ENCODE data around the gene PHACTR3. TPM values are rescaled to one million over a fixed set of nuclear protein-coding genes. Genes with fewer than 3 reads are reported as not detected.

PHACTR3 gene
- total RNA-seq, 4 donors from 2014 or later: 0.54 to 0.81 (median 0.59) TPM; not detected in 1

DNA sequence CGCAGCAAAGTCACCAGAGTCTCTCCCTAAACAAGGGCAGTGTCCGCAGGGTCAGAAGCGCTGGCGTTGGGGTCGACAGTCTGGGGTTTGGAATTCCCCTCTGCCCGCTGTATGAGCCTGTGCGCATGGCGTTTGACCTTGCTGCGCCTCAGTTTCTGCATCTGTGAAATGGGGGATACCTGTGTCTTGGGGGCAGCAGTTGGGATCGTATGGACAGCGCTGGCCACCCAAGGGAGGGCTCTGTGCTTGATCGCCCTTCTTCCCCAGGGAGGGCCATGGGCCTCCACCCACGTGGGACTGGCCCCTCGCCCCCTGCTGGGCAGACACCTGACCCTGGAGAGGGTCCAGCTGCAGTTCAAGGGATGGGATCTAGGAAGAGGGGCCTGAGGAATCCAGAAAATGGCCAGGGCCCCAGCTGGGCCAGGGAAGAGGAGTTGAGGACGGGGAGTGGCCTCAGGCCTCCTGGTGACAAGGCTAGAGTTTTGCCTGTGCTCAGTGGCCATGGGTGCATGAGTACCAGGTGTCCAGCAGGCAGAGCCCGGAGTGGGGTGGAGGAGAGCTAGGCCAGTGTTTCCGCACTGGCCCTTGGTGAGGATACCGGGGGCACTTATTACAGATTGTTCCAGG is 26.4 kb upstream of the PHACTR3 start:
- no peak for TF ChIP-seq POLR2A (IDR thresholded peaks at IDR 0.05)
- TF ChIP-seq, protein P1, sequence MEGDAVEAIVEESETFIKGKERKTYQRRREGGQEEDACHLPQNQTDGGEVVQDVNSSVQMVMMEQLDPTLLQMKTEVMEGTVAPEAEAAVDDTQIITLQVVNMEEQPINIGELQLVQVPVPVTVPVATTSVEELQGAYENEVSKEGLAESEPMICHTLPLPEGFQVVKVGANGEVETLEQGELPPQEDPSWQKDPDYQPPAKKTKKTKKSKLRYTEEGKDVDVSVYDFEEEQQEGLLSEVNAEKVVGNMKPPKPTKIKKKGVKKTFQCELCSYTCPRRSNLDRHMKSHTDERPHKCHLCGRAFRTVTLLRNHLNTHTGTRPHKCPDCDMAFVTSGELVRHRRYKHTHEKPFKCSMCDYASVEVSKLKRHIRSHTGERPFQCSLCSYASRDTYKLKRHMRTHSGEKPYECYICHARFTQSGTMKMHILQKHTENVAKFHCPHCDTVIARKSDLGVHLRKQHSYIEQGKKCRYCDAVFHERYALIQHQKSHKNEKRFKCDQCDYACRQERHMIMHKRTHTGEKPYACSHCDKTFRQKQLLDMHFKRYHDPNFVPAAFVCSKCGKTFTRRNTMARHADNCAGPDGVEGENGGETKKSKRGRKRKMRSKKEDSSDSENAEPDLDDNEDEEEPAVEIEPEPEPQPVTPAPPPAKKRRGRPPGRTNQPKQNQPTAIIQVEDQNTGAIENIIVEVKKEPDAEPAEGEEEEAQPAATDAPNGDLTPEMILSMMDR (IDR thresholded peaks at IDR 0.05): no peak
- TF ChIP-seq POLR2AphosphoS5 (IDR thresholded peaks at IDR 0.05): no peak
- no peak for TF ChIP-seq EP300 (IDR thresholded peaks at IDR 0.05)
- Histone ChIP-seq H3K9me3 (no peaks in the 10 kb centered on the region), H3K27me3 (peaks cover 75% of the 10 kb centered on the region), H3K36me3 (no peaks in the 10 kb centered on the region), H3K27ac (no peak overlapping the region), H3K4me1 (peaks cover 0 to 27% (median 0%) of the 10 kb centered on the region in 3 donors), H3K4me3 (peak overlapping the region in 1 of 2 donors; percentile 39)
- 87% methylated on average over 4 of the region's 18 CpGs; no CpG with 5 or more reads in 1 of the 2 donors for WGBS, 2 donors (ENCODE audit: low coverage in 1 of 2)
- no peak for ATAC-seq

DNA sequence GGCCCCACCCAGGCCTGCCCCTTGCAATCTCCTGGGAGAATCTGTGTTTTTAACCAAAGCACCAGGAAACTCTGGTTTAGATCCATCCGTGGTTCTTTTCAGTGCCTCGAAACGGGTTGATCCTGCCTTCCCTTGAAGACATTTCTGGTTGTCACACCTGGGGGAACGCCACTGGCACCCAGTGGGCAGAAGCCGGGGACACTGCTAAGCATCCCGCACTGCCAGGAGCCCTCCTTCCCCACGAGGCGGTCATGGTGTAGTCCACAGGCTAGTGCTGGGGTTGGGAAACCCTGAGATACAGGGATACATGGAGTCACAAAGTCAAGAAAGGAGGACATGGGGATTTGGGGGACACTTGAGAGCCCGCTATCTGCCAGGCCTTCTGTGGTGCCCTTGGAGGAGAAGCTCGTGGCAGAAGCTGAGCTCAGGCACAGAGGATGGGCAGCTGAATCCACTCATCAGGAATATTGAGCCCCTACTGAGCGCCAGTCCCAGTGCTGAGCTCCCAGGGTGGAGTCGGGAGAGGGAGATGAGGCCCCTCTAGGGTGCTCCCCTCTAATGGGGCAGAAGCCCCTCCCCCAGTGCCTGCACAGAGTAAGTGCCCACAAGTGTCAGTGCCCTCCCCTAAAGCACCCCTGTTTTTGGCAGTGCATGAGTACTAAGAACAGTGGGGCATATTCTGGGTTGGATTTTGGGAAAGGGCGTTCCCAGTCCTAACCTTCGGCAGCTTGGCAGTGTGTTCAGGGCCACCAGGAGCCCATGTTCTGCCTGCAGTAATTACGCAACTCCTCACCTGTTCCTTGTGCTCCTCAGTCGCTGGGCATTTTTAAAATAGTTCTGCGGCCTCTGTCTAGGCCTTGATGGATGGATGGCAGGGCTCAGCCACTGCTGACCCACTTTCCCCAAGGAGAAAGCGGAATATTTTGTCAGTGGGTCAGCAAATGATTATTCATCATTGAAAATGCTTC is 25.6 kb upstream of the PHACTR3 start:
- ATAC-seq: no peak
- no peak for TF ChIP-seq POLR2A (IDR thresholded peaks at IDR 0.05)
- TF ChIP-seq, protein P1 (IDR thresholded peaks at IDR 0.05): no peak
- no peak for TF ChIP-seq POLR2AphosphoS5 (IDR thresholded peaks at IDR 0.05)
- TF ChIP-seq EP300 (IDR thresholded peaks at IDR 0.05): no peak
- H3K4me1 ChIP-seq: peaks cover 0 to 35% (median 0%) of the 10 kb centered on the region in 3 donors
- H3K4me3 ChIP-seq: no peak overlapping the region
- H3K9me3 ChIP-seq: no peaks in the 10 kb centered on the region
- 95% methylated on average over 3 of the region's 18 CpGs; no CpG with 5 or more reads in 1 of the 2 donors for WGBS, 2 donors (ENCODE audit: low coverage in 1 of 2)
- no peaks in the 10 kb centered on the region for H3K36me3 ChIP-seq
- peaks cover 67% of the 10 kb centered on the region for H3K27me3 ChIP-seq
- no peak overlapping the region for H3K27ac ChIP-seq

DNA sequence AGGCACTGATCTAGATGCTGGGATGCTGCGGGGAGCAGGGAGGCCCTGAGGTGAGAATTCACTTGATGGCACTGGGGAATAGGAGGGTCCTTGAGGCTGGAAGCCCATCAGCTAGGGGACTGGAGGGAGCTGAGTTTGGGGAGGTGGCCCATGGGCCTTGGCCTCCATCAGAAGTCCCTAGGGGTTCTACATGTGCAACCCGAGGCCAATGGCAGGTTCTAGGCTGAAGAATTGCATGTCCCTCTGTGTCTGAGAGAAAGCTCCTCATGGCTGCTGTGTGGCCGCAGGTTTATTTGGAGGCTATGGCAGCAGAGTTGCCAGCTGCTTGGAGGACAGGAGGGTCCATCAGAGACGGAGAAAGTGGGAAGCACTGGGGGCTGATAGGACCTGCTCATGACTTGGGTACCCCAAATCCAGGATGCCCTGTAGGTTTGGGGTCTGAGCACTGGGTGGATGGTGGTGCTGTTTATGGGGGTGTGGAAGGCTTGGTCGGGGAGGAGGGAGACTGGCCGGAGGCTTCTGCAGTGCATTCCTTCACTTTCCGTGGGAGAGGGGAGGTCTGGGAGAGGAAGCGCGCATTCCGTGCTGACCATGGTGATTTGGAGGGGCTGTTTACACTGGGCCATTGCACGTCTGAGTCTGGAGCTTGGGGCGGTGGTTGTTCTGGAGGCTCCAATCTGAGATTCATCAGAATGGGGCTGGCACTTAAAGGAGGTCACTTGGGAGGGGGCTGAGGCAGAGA is 24.8 kb upstream of the PHACTR3 start:
- ATAC-seq: no peak
- Histone ChIP-seq H3K9me3 (no peaks in the 10 kb centered on the region), H3K27me3 (peaks cover 59% of the 10 kb centered on the region), H3K27ac (no peak overlapping the region), H3K4me1 (peaks cover 0 to 35% (median 0%) of the 10 kb centered on the region in 3 donors), H3K36me3 (no peaks in the 10 kb centered on the region), H3K4me3 (no peak overlapping the region)
- TF ChIP-seq, protein P1 (IDR thresholded peaks at IDR 0.05): no peak
- no peak for TF ChIP-seq POLR2AphosphoS5 (IDR thresholded peaks at IDR 0.05)
- TF ChIP-seq EP300 (IDR thresholded peaks at IDR 0.05): no peak
- TF ChIP-seq POLR2A (IDR thresholded peaks at IDR 0.05): no peak
- 63 to 71% methylated on average over 4 to 8 of the region's 12 CpGs for WGBS, 2 donors (ENCODE audit: low coverage in 1 of 2)

DNA sequence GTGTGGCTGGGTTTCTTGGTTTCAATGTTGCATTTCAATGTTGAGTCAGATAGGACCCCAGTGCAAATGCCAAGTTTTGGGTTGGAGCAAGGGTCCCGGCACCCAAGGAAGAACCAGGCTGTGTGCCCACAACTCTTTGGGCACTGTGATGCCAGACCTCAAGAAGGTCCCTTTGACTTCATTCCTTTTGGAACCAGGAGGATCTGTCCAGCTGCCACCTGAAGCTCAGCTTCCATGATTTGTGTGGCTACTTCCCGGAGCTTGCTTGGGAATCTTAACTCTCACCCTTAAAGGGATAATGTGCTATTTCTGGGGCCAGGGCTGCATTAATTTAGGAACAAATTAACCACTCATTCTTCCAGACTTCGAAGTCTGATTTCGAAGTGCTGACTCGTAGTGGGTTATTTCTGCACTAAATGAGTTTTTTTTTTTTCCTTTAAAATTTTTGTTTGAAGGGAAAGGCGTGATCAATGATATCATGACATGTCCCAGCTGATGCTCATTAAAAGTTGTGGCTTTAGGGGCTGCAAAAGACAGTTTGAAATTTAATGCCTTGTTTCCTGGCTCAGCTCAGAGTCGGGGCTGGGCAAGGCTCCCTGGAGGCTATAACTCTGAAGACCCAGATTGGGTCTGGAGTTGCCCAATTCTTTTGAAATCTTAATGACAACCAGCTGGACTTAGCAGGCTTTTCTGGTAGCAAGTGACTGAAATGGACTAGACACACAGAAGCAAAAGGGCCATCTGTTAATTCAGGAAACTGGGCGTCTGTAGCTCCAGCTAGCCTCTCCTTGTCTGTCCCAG is 24.0 kb upstream of the PHACTR3 start:
- H3K27ac ChIP-seq: no peak overlapping the region
- H3K27me3 ChIP-seq: peaks cover 51% of the 10 kb centered on the region
- no peak for TF ChIP-seq POLR2A (IDR thresholded peaks at IDR 0.05)
- H3K36me3 ChIP-seq: no peaks in the 10 kb centered on the region
- ATAC-seq: no peak
- peaks cover 0 to 35% (median 0%) of the 10 kb centered on the region in 3 donors for H3K4me1 ChIP-seq
- H3K9me3 ChIP-seq: no peaks in the 10 kb centered on the region
- H3K4me3 ChIP-seq: no peak overlapping the region
- 24 to 41% methylated on average over 6 to 8 of the region's 8 CpGs for WGBS, 2 donors (ENCODE audit: low coverage in 1 of 2)

All from gastroesophageal sphincter (tissue), 4 donors.